CD4-positive, alpha-beta memory T cell (primary cell): Measurements from ENCODE around the gene ESPNL. TPM values are rescaled to one million over a fixed set of nuclear protein-coding genes. Genes with fewer than 3 reads are reported as not detected.
A peak's percentile ranks its signal among the peaks of the same experiment; 100 is the strongest.
"Not testable (repeated sequence)": the region's sequence is repeated elsewhere in the genome, so short reads cannot be mapped to it uniquely, and the experiment has no call there.

Source experiments
- CTCF ChIA-PET: fragments of 350-600 bp; sonication (Branson Sonifier 250); formaldehyde crosslinking; loops from one replicate; lab custom pipeline; 2021; ENCODE audit warnings: inconsistent platforms; ENCODE audit not compliant: partially characterized antibody; lab: Charles Lee
- POLR2A ChIA-PET: fragments of 350-600 bp; sonication (Branson Sonifier 250); formaldehyde crosslinking; loops from one replicate; lab custom pipeline; 2021; ENCODE audit not compliant: partially characterized antibody; lab: Charles Lee
- DNase-seq, 5 donors: peaks; one replicate each; pipeline versions ENCODE4 v3.0.0 to v3.0.0-alpha.2; 2020 to 2022; ENCODE audit warnings: mixed read lengths in 1 of 5
- H3K27ac ChIP-seq: one replicate; pipeline ENCODE4 v1.7.0; 2013; ENCODE audit warnings: low read depth, low read length
- H3K27me3 ChIP-seq: 2 replicates; pipeline ENCODE4 v1.7.0; 2013; ENCODE audit warnings: mild to moderate bottlenecking, low read length, moderate library complexity; ENCODE audit not compliant: insufficient read depth
- H3K36me3 ChIP-seq: 2 replicates; pipeline ENCODE4 v1.7.0; 2013; ENCODE audit warnings: mild to moderate bottlenecking, low read length, moderate library complexity; ENCODE audit not compliant: insufficient read depth
- H3K4me1 ChIP-seq: 2 replicates; pipeline ENCODE4 v1.7.0; 2013; ENCODE audit warnings: mild to moderate bottlenecking, low read length, moderate library complexity; ENCODE audit not compliant: insufficient read depth
- H3K4me3 ChIP-seq, 2 donors: one replicate each; pipeline ENCODE4 v1.7.0; 2013; ENCODE audit warnings: low read length in 2 of 2, mild to moderate bottlenecking in 1 of 2
- H3K9me3 ChIP-seq, 2 donors: one replicate each; pipeline ENCODE4 v1.7.0; 2013; ENCODE audit warnings: low read length in 2 of 2, control low read depth in 1 of 2; ENCODE audit not compliant: control insufficient read depth in 1 of 2
- H3K27ac Mint-ChIP-seq, 7 donors: one replicate each; pipeline ENCODE4 v1.8.0; 2020 to 2021; ENCODE audit warnings: mixed read lengths in 7 of 7, mild to moderate bottlenecking in 6 of 7, inconsistent platforms in 3 of 7, moderate library complexity in 3 of 7
- H3K27me3 Mint-ChIP-seq, 2 donors: one replicate each; pipeline ENCODE4 v1.8.0; 2020 to 2021; ENCODE audit warnings: mixed read lengths in 2 of 2
- H3K36me3 Mint-ChIP-seq, 2 donors: one replicate each; pipeline ENCODE4 v1.8.0; 2020 to 2021; ENCODE audit warnings: mixed read lengths in 2 of 2, inconsistent platforms in 1 of 2, mild to moderate bottlenecking in 1 of 2
- H3K4me1 Mint-ChIP-seq, 4 donors: one replicate each; pipeline ENCODE4 v1.8.0; 2020 to 2021; ENCODE audit warnings: mixed read lengths in 4 of 4, mild to moderate bottlenecking in 1 of 4
- H3K4me3 Mint-ChIP-seq, 8 donors: one replicate each; pipeline ENCODE4 v1.8.0; 2020 to 2021; ENCODE audit warnings: mixed read lengths in 8 of 8, mild to moderate bottlenecking in 7 of 8, moderate library complexity in 6 of 8, inconsistent platforms in 3 of 8
- H3K9me3 Mint-ChIP-seq, 8 donors: one replicate each; pipeline ENCODE4 v1.8.0; 2020 to 2021; ENCODE audit warnings: mixed read lengths in 8 of 8, mild to moderate bottlenecking in 5 of 8, inconsistent platforms in 3 of 8, moderate library complexity in 1 of 8
- intact Hi-C: fragments of 100-400 bp; cut with micrococcal nuclease; formaldehyde crosslinking; loops from one replicate; pipeline ENCODE4 v1.15.1; 2023
- polyA plus RNA-seq, 2 donors: library from polyadenylated mRNA; unstranded; fragments of 300-500 nt; fragmentation: Illumina TruSeq; gene quantifications; one replicate each; pipeline ENCODE4 v1.2.3, GENCODE V29; 2021
- total RNA-seq, 2 experiments: library from RNA; stranded (reverse); gene quantifications; one replicate each; pipeline ENCODE4 v1.2.3, GENCODE V29; 2021

ESPNL gene
- total RNA-seq: under 1 TPM; 0.28 to 0.41 TPM
- not detected for polyA plus RNA-seq

GRCh38 chr2:238100049-238100820 is at the start of gene ESPNL:
TSS of gene ESPNL (plus strand) at chr2:238100340. CDS start at chr2:238100420, 80 bp downstream.
- peak within 1 kb of the TSS in 1 of 7 donors; percentile 22 for H3K27ac Mint-ChIP-seq
- Histone ChIP-seq H3K9me3 (no peaks in the 10 kb centered on the region), H3K27me3 (no peaks in the 10 kb centered on the region), H3K36me3 (no peaks in the 10 kb centered on the region), H3K4me3 (no peak within 1 kb of the TSS), H3K27ac (no peak within 1 kb of the TSS), H3K4me1 (no peaks in the 10 kb centered on the region)
- H3K36me3 Mint-ChIP-seq: peaks cover 0 to under 1% of the 10 kb centered on the region in 2 donors
- CTCF ChIA-PET: no interaction called here
- no peaks in the 10 kb centered on the region for H3K9me3 Mint-ChIP-seq
- H3K27me3 Mint-ChIP-seq: no peaks in the 10 kb centered on the region
- DNase-seq: no peak
- intact Hi-C loops: no loop called here
- POLR2A ChIA-PET: no interaction called here
- H3K4me3 Mint-ChIP-seq: no peak within 1 kb of the TSS
- H3K4me1 Mint-ChIP-seq: no peaks in the 10 kb centered on the region

GRCh38 chr2:238053191-238053776 is 46.9 kb upstream of the ESPNL start:
- Mint-ChIP-seq H3K4me1 (peaks cover 4 to 8% (median 4%) of the 10 kb centered on the region in 4 donors), H3K36me3 (peaks cover 4 to 6% of the 10 kb centered on the region in 2 donors), H3K27me3 (peaks cover 14 to 15% of the 10 kb centered on the region in 2 donors), H3K9me3 (peaks cover 0 to 13% (median 8%) of the 10 kb centered on the region in 8 donors), H3K4me3 (no peak overlapping the region), H3K27ac (no peak overlapping the region)
- Histone ChIP-seq H3K36me3 (no peaks in the 10 kb centered on the region), H3K4me1 (no peaks in the 10 kb centered on the region), H3K27ac (no peak overlapping the region), H3K9me3 (no peaks in the 10 kb centered on the region), H3K4me3 (no peak overlapping the region), H3K27me3 (no peaks in the 10 kb centered on the region)
- intact Hi-C loops: no loop called here
- ChIA-PET CTCF (no interaction called here), POLR2A (interaction anchor here (0.6 kb wide), 1 partner anchor 7 kb away, joined by 4 read pairs; no protein-coding TSS in a partner anchor)
- DNase-seq: no peak

GRCh38 chr2:238055841-238056240 is 44.3 kb upstream of the ESPNL start:
- peaks cover 14 to 15% of the 10 kb centered on the region in 2 donors for H3K27me3 Mint-ChIP-seq
- no peaks in the 10 kb centered on the region for H3K36me3 ChIP-seq
- H3K36me3 Mint-ChIP-seq: no peaks in the 10 kb centered on the region
- CTCF ChIA-PET: no interaction called here
- no peaks in the 10 kb centered on the region for H3K27me3 ChIP-seq
- peaks cover 0 to 7% (median 0%) of the 10 kb centered on the region in 8 donors for H3K9me3 Mint-ChIP-seq
- POLR2A ChIA-PET: no interaction called here
- H3K27ac Mint-ChIP-seq: peak overlapping the region in 1 of 7 donors; percentile 51
- H3K4me1 Mint-ChIP-seq: peaks cover 10 to 21% (median 14%) of the 10 kb centered on the region in 4 donors
- DNase-seq: no peak
- H3K9me3 ChIP-seq: no peaks in the 10 kb centered on the region
- H3K4me3 ChIP-seq: no peak overlapping the region
- intact Hi-C loops: no loop called here
- no peak overlapping the region for H3K4me3 Mint-ChIP-seq
- H3K4me1 ChIP-seq: peaks cover 11% of the 10 kb centered on the region
- H3K27ac ChIP-seq: no peak overlapping the region

- DNase-seq, H3K9me3 ChIP-seq, H3K36me3 ChIP-seq, H3K4me3 ChIP-seq, H3K27ac ChIP-seq, intact Hi-C loops, H3K27ac Mint-ChIP-seq, H3K36me3 Mint-ChIP-seq, POLR2A ChIA-PET, CTCF ChIA-PET, H3K27me3 ChIP-seq, H3K9me3 Mint-ChIP-seq: not testable (repeated sequence)
- Mint-ChIP-seq H3K4me3 (peak overlapping the region in 3 of 8 donors; percentile 18 to 72 (median 24)), H3K27me3 (peaks cover 14 to 15% of the 10 kb centered on the region in 2 donors), H3K4me1 (peaks cover 19 to 38% (median 27%) of the 10 kb centered on the region in 4 donors)
- peaks cover 26% of the 10 kb centered on the region for H3K4me1 ChIP-seq
Measured at GRCh38 chr2:238057696-238058575, 42.2 kb upstream of the ESPNL start.

GRCh38 chr2:238059505-238059904 is 40.6 kb upstream of the ESPNL start:
- Histone ChIP-seq H3K9me3 (no peaks in the 10 kb centered on the region), H3K27me3 (no peaks in the 10 kb centered on the region), H3K36me3 (no peaks in the 10 kb centered on the region), H3K4me1 (peaks cover 34% of the 10 kb centered on the region), H3K27ac (no peak overlapping the region), H3K4me3 (no peak overlapping the region)
- H3K4me1 Mint-ChIP-seq: peaks cover 21 to 54% (median 37%) of the 10 kb centered on the region in 4 donors
- intact Hi-C loops: no loop called here
- peak overlapping the region; percentile 83 to 95 (median 91) for H3K4me3 Mint-ChIP-seq
- H3K27me3 Mint-ChIP-seq: peaks cover 12 to 14% of the 10 kb centered on the region in 2 donors
- CTCF ChIA-PET: no interaction called here
- peaks cover 0 to 7% (median 0%) of the 10 kb centered on the region in 8 donors for H3K9me3 Mint-ChIP-seq
- peak overlapping the region in 4 of 7 donors; percentile 10 to 93 (median 81) for H3K27ac Mint-ChIP-seq
- no peak for DNase-seq
- H3K36me3 Mint-ChIP-seq: peaks cover 3 to 11% of the 10 kb centered on the region in 2 donors
- POLR2A ChIA-PET: interaction anchor here (0.6 to 1.6 kb wide), 3 partner anchors 92 to 175 kb away, joined by 3 to 6 read pairs (median 3); partner anchors contain the start of gene UBE2F

GRCh38 chr2:238060096-238060541 is 40.0 kb upstream of the ESPNL start:
- Histone ChIP-seq H3K27ac (peak overlapping the region; percentile 76), H3K4me3 (peak overlapping the region; percentile 53 to 95), H3K9me3 (no peaks in the 10 kb centered on the region), H3K4me1 (peaks cover 35% of the 10 kb centered on the region), H3K36me3 (no peaks in the 10 kb centered on the region), H3K27me3 (no peaks in the 10 kb centered on the region)
- peaks cover 0 to 7% (median 0%) of the 10 kb centered on the region in 8 donors for H3K9me3 Mint-ChIP-seq
- POLR2A ChIA-PET: interaction anchor here (0.5 to 1.6 kb wide), 10 partner anchors 7 to 368 kb away, joined by 3 to 10 read pairs (median 4); no protein-coding TSS in a partner anchor
- peak overlapping the region; percentile 83 to 95 (median 91) for H3K4me3 Mint-ChIP-seq
- CTCF ChIA-PET: no interaction called here
- peaks cover 22 to 57% (median 38%) of the 10 kb centered on the region in 4 donors for H3K4me1 Mint-ChIP-seq
- intact Hi-C loops: loop anchor here (1.0 to 5.0 kb wide), 6 partner anchors 17 to 973 kb away; partner anchors contain the start of genes COPS8 and ILKAP
- H3K27me3 Mint-ChIP-seq: peaks cover 12 to 14% of the 10 kb centered on the region in 2 donors
- no peak for DNase-seq
- peaks cover 7 to 14% of the 10 kb centered on the region in 2 donors for H3K36me3 Mint-ChIP-seq
- peak overlapping the region; percentile 87 to 97 (median 93) for H3K27ac Mint-ChIP-seq
